ENCODE data around the gene RPS13.
"Not testable (repeated sequence)": the region's sequence is repeated elsewhere in the genome, so short reads cannot be mapped to it uniquely, and the experiment has no call there.

The RPS13 gene

GRCh38 chr11:17073370-17074027, 4.0 kb downstream of the RPS13 start:
- Mint-ChIP-seq H3K9me3 (no peaks in the 10 kb centered on the region), H3K27ac (no peak overlapping the region), H3K4me3 (no peak overlapping the region), H3K4me1 (ENCODE audit: low read depth) (peaks cover 37% of the 10 kb centered on the region), H3K36me3 (ENCODE audit: low read depth) (peaks cover 69% of the 10 kb centered on the region), H3K27me3 (no peaks in the 10 kb centered on the region)
- intact Hi-C loops (cut with micrococcal nuclease), result loop anchor here (10.0 kb wide), 1 partner anchor 941 kb away; the partner anchor contains the start of gene SERGEF

DNA sequence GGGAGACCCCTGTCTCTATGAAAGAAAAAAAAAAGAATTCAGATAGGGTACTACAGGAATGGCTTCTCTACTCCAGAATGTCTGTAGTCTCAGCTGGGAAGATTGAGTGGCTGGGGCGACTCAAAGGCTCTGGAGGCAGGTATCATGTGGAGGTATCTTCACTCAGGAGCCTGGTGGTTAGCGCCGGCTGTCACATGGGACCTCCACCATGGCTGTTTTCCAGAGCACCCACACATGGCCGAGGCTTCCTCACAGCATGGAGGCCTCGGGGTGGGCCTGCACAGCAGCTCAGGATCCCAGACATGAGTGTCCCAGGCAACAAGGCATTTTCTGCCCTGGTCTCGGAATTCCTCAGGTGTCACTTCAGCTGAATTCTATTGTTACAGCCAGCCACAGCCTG, 10.1 kb downstream of the RPS13 start:
- peaks cover 7% of the 10 kb centered on the region for H3K4me1 Mint-ChIP-seq (ENCODE audit: low read depth)
- no peak overlapping the region for H3K4me3 Mint-ChIP-seq
- H3K27ac Mint-ChIP-seq, result no peak overlapping the region
- intact Hi-C loops (cut with micrococcal nuclease), result loop anchor here (10.0 kb wide), 1 partner anchor 53 kb away; the partner anchor contains the start of gene PLEKHA7
- H3K27me3 Mint-ChIP-seq, result no peaks in the 10 kb centered on the region
- H3K36me3 Mint-ChIP-seq (ENCODE audit: low read depth), result peaks cover 21% of the 10 kb centered on the region
- no peaks in the 10 kb centered on the region for H3K9me3 Mint-ChIP-seq

- Mint-ChIP-seq H3K36me3 (ENCODE audit: low read depth) (peaks cover 14% of the 10 kb centered on the region), H3K4me1 (ENCODE audit: low read depth) (peaks cover 7% of the 10 kb centered on the region), H3K27ac (no peak overlapping the region), H3K9me3 (no peaks in the 10 kb centered on the region), H3K27me3 (no peaks in the 10 kb centered on the region), H3K4me3 (no peak overlapping the region)
- intact Hi-C loops (cut with micrococcal nuclease), result loop anchor here (10.0 kb wide), 1 partner anchor 52 kb away; the partner anchor contains the start of gene PLEKHA7
These were observed 10.8 kb downstream of the RPS13 start for GRCh38 chr11:17066691-17067090.

DNA sequence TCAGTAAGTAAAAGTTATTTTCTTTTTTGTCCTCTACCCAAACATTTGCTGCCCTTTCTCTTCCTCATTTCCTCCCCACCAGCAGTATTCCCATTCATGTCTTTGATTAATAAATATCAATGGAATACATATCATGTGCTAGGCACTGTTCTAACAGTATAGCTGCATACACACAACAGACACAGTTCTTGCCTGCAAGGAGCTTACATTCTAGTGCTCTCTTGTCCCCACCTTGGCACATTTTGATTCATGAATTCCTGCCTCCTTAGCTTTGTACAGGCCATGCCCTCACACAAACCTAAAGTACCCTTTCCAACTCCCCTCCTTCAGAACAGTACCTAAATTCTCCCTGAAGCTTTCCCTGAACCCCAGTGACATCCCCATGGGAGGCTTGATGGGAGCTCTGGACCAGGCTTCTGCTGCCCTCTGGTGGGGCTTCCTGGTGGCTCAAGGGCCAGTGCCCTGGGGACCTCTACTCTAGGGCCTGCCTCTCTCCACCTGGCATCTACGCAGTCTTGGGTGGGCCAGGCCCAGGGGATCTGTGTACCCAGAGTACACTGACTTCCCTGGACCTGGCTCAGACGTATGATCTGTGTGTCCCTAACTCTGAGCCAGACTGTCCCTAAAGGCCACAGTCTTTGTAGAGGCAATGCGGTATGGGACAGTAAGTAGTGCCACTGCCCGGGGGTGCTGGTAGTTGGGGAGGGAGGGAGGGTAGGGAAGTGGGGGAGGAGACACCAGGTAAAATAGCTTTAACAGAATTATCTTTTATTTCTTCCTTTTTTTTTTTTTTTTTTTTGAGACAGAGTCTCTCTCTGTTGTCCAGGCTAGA, 14.1 kb downstream of the RPS13 start:
- Mint-ChIP-seq H3K27me3 (no peaks in the 10 kb centered on the region), H3K4me3 (no peak overlapping the region), H3K4me1 (ENCODE audit: low read depth) (no peaks in the 10 kb centered on the region), H3K27ac (no peak overlapping the region), H3K36me3 (ENCODE audit: low read depth) (peaks cover 11% of the 10 kb centered on the region), H3K9me3 (no peaks in the 10 kb centered on the region)
- intact Hi-C loops (cut with micrococcal nuclease), result loop anchor here (1.0 to 10.0 kb wide), 3 partner anchors 49 to 278 kb away; partner anchors contain the start of gene PLEKHA7

DNA sequence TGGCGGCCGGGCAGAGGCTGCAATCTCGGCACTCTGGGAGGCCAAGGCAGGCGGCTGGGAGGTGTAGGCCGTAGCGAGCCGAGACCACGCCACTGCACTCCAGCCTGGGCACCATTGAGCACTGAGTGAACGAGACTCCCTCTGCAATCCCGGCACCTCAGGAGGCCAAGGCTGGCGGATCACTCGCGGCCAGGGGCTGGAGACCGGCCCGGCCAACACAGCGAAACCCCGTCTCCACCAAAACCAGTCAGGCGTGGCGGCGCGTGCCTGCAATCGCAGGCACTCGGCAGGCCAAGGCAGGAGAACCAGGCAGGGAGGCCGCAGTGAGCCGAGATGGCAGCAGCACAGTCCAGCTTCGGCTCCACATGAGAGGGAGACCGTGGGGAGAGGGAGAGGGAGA, 26.3 kb downstream of the RPS13 start:
- H3K36me3 Mint-ChIP-seq (ENCODE audit: low read depth); H3K27ac Mint-ChIP-seq; H3K4me3 Mint-ChIP-seq; intact Hi-C loops (cut with micrococcal nuclease); H3K9me3 Mint-ChIP-seq; H3K27me3 Mint-ChIP-seq; H3K4me1 Mint-ChIP-seq (ENCODE audit: low read depth): not testable (repeated sequence)

DNA sequence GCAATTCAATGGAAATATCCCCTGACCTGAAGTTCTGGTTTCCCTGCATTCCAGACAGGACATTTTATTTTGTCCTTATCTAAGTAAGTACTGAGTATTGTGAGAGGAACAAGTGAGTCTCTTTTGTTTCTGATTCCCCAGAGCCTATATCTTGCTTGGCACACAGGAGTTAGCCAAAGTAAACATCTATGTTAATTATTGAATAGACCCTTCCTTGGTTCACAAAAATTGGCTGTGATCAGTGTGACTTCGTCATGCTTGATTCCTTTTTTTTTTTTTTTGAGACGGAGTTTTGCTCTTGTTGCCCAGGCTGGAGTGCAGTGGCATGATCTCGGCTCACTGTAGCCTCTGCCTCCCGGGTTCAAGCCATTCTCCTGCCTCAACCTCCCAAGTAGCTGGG, 29.0 kb downstream of the RPS13 start:
- H3K27ac Mint-ChIP-seq; intact Hi-C loops (cut with micrococcal nuclease); H3K36me3 Mint-ChIP-seq (ENCODE audit: low read depth); H3K9me3 Mint-ChIP-seq; H3K4me1 Mint-ChIP-seq (ENCODE audit: low read depth); H3K27me3 Mint-ChIP-seq; H3K4me3 Mint-ChIP-seq: not testable (repeated sequence)

- H3K4me1 Mint-ChIP-seq (ENCODE audit: low read depth), result no peaks in the 10 kb centered on the region
- H3K9me3 Mint-ChIP-seq, result no peaks in the 10 kb centered on the region
- intact Hi-C loops (cut with micrococcal nuclease), result no loop called here
- peaks cover 3% of the 10 kb centered on the region for H3K27me3 Mint-ChIP-seq
- no peak overlapping the region for H3K4me3 Mint-ChIP-seq
- no peaks in the 10 kb centered on the region for H3K36me3 Mint-ChIP-seq (ENCODE audit: low read depth)
- H3K27ac Mint-ChIP-seq, result no peak overlapping the region
These were observed 30.8 kb downstream of the RPS13 start for GRCh38 chr11:17046690-17047089.

- peaks cover 21% of the 10 kb centered on the region for H3K9me3 Mint-ChIP-seq
- intact Hi-C loops (cut with micrococcal nuclease), result no loop called here
- H3K4me3 Mint-ChIP-seq, result no peak overlapping the region
- no peaks in the 10 kb centered on the region for H3K4me1 Mint-ChIP-seq (ENCODE audit: low read depth)
- H3K27me3 Mint-ChIP-seq, result no peaks in the 10 kb centered on the region
- H3K27ac Mint-ChIP-seq, result no peak overlapping the region
- no peaks in the 10 kb centered on the region for H3K36me3 Mint-ChIP-seq (ENCODE audit: low read depth)
These were observed 40.5 kb downstream of the RPS13 start for GRCh38 chr11:17036666-17037658.

GRCh38 chr11:17034027-17034426, 43.4 kb downstream of the RPS13 start:
- intact Hi-C loops (cut with micrococcal nuclease); H3K4me3 Mint-ChIP-seq; H3K27me3 Mint-ChIP-seq; H3K36me3 Mint-ChIP-seq (ENCODE audit: low read depth); H3K27ac Mint-ChIP-seq; H3K4me1 Mint-ChIP-seq (ENCODE audit: low read depth): not testable (repeated sequence)
- H3K9me3 Mint-ChIP-seq, result peaks cover 21% of the 10 kb centered on the region

DNA sequence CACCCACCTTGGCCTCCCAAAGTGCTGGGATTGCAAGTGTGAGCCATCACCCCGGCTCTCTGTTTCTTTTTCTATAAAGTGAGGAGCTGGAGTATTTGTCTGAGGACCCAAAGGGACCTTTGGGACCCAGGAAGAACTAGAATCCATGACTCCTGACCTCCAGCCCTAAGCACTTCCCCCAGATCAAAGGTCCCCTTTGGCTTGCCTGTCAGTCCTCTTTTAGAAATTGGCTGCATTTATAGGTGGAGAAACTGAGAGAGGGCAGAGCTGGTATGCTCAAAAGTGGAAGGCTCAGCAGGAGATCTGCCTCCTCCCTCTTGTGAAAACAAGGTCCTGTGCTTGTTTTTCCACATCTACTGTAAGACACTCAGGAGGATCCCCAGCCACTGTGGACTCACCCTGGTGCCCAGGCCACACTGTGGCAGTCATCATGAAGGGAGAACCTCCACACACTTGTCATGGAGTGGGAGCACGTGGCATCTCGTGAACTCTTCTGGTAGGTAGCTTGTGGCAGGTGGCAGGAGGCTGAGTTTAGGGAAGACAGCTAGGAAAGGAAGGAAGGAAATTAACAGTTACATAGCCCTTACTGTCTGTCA, 50.9 kb downstream of the RPS13 start:
- H3K27ac Mint-ChIP-seq, result no peak overlapping the region
- intact Hi-C loops (cut with micrococcal nuclease), result no loop called here
- H3K4me1 Mint-ChIP-seq (ENCODE audit: low read depth), result no peaks in the 10 kb centered on the region
- no peak overlapping the region for H3K4me3 Mint-ChIP-seq
- no peaks in the 10 kb centered on the region for H3K36me3 Mint-ChIP-seq (ENCODE audit: low read depth)
- no peaks in the 10 kb centered on the region for H3K9me3 Mint-ChIP-seq
- peaks cover 4% of the 10 kb centered on the region for H3K27me3 Mint-ChIP-seq

GRCh38 chr11:17024924-17025323, 52.5 kb downstream of the RPS13 start:
- no peak overlapping the region for H3K4me3 Mint-ChIP-seq
- no peak overlapping the region for H3K27ac Mint-ChIP-seq
- intact Hi-C loops (cut with micrococcal nuclease), result no loop called here
- H3K4me1 Mint-ChIP-seq (ENCODE audit: low read depth), result no peaks in the 10 kb centered on the region
- no peaks in the 10 kb centered on the region for H3K36me3 Mint-ChIP-seq (ENCODE audit: low read depth)
- H3K27me3 Mint-ChIP-seq, result peaks cover 3% of the 10 kb centered on the region
- no peaks in the 10 kb centered on the region for H3K9me3 Mint-ChIP-seq
